NT2/D1 (cell line): ENCODE measurements around the gene PLCG1.

Experiments used
- SUZ12 ChIP-seq: IDR thresholded peaks from 2 replicates; pipeline ENCODE4 v1.6.1; 2011; ENCODE audit not compliant: insufficient read length, insufficient read depth; ENCODE audit errors: extremely low read depth
- ZNF274 ChIP-seq: IDR thresholded peaks from 2 replicates; pipeline ENCODE4 v1.6.1; 2011; ENCODE audit warnings: mild to moderate bottlenecking, low read depth, low read length

- TF ChIP-seq SUZ12 (no peak), ZNF274 (no peak)
These were observed 68.0 kb downstream of the PLCG1 start for GRCh38 chr20:41205313-41205712.
